ENCODE measurements around the gene ZDHHC24.

ZDHHC24 gene

DNA sequence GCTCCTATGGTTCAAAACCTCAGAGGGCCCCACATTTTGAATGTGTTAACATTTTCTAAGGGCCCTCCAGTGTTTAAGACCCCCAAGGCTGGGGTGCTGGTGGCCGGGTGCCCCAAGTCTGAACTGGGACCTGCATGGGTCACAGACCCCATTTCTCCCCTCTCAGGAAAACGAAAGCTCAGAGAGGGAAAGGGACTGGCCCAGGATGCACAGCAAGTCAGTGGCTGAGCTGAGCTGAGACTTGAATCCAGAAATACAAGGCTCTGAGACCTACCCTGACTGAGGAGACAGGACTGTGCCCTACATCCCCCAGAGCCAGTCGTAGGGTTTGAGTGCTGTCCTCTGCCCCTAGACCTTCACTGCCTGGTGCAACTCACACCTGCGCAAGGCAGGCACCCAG is 5.0 kb upstream of the ZDHHC24 start:
- TF ChIP-seq, protein P1, sequence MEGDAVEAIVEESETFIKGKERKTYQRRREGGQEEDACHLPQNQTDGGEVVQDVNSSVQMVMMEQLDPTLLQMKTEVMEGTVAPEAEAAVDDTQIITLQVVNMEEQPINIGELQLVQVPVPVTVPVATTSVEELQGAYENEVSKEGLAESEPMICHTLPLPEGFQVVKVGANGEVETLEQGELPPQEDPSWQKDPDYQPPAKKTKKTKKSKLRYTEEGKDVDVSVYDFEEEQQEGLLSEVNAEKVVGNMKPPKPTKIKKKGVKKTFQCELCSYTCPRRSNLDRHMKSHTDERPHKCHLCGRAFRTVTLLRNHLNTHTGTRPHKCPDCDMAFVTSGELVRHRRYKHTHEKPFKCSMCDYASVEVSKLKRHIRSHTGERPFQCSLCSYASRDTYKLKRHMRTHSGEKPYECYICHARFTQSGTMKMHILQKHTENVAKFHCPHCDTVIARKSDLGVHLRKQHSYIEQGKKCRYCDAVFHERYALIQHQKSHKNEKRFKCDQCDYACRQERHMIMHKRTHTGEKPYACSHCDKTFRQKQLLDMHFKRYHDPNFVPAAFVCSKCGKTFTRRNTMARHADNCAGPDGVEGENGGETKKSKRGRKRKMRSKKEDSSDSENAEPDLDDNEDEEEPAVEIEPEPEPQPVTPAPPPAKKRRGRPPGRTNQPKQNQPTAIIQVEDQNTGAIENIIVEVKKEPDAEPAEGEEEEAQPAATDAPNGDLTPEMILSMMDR (IDR thresholded peaks at IDR 0.05; ENCODE audit: borderline replicate concordance, insufficient read depth, low read depth, low read length): no peak
- H3K4me3 ChIP-seq (ENCODE audit: low read depth, low read length): no peak overlapping the region

DNA sequence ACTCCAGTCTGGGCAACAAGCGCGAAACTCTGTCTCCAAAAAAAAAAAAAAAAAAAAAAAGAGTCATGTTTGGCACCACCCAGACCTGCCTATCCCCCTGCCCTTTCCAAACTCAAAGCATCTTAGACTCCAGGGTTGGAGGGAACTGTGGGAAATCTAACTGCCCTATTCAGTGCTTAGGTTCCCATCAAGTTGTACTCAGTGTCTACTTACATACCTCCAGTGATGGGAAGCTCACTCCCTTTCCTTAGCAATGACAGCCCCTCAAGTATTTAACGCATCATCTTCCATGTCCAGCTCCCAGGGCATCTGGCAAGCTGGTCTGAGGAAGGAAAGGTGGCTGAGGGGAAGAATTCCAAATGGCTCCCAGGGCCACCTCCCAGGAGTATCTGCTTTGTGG is 3.8 kb upstream of the ZDHHC24 start:
- H3K4me3 ChIP-seq (ENCODE audit: low read depth, low read length): no peak overlapping the region
- TF ChIP-seq, protein P1 (IDR thresholded peaks at IDR 0.05; ENCODE audit: borderline replicate concordance, insufficient read depth, low read depth, low read length): no peak

DNA sequence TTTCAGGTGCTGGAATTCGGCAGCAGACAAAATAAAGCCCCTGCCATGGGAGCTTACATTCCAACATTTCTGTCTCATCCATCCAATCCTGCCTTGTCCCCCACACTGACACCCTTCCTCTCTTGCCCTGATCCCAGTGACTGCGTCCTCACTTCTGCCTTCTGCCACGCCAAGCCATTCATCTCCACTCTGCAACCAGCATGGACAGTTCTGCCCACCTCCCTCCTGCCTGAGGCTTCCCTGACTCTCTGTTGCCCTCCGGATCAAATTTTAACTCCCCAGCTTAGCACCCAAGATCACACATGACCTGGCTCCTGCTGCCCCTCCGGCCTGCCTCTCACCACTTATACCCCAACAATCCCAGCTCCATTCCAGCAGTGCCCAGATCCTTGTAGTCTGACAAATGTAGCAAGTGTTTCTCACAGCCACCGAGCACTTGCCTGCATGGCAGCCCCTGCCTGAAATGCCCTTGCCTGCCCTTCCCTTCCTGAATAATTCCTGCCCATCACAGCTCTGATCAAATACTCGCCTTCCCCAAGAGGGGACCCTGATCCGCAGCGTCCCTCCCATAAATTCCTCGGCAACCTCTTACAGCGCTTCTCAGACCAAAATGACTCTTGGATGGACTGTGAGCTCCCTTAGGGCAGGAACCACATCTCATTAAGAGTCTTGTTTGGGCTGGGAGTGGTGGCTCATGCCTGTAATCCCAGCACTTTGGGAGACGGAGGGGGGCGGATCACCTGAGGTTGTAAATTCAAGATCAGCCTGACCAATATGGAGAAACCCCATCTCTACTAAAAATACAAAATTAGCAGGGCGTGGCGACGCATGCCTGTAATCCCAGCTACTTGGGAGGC is 3.2 kb upstream of the ZDHHC24 start:
- TF ChIP-seq, protein P1 (IDR thresholded peaks at IDR 0.05; ENCODE audit: borderline replicate concordance, insufficient read depth, low read depth, low read length): no peak
- H3K4me3 ChIP-seq (ENCODE audit: low read depth, low read length): no peak overlapping the region

DNA sequence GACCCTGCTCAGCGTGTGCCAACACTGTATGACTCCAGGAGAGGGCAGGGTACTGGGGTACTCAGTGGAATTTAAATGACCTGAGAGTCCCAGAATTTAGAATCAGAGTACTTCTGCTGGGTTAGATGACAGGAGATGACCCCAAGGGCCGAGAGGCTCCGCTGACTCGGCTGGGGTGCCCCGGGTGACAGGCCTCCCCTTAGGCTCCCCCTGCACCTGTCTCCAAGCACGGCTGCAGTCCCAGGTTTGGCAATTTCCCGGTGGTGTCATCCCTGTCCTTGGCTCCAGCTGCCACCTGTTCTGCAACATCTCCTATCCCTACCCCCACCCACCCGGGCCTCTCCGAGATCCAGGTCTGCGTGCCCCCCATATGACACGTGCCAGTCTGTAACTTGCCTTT is 2.2 kb upstream of the ZDHHC24 start:
- no peak overlapping the region for H3K4me3 ChIP-seq (ENCODE audit: low read depth, low read length)
- TF ChIP-seq, protein P1 (IDR thresholded peaks at IDR 0.05; ENCODE audit: borderline replicate concordance, insufficient read depth, low read depth, low read length): no peak

DNA sequence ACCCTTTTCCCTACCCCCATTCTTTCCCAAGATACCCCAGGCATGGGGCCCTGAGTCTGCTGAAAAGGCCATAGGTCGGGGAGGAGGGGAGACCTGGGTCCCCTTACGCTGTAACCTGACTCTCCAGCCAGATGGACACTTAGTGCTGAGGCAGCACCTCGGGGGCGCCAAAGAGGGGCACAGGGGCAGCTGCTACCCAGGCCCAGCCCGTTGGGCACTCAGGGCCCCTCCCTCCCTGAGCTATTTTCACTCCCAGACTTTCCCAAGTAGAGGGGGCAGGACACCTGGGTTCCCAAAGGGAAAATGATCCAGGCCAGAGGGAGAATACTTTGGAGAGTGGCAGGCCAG is 1.8 kb upstream of the ZDHHC24 start:
- H3K4me3 ChIP-seq (ENCODE audit: low read depth, low read length): no peak overlapping the region
- TF ChIP-seq, protein P1 (IDR thresholded peaks at IDR 0.05; ENCODE audit: borderline replicate concordance, insufficient read depth, low read depth, low read length): no peak

DNA sequence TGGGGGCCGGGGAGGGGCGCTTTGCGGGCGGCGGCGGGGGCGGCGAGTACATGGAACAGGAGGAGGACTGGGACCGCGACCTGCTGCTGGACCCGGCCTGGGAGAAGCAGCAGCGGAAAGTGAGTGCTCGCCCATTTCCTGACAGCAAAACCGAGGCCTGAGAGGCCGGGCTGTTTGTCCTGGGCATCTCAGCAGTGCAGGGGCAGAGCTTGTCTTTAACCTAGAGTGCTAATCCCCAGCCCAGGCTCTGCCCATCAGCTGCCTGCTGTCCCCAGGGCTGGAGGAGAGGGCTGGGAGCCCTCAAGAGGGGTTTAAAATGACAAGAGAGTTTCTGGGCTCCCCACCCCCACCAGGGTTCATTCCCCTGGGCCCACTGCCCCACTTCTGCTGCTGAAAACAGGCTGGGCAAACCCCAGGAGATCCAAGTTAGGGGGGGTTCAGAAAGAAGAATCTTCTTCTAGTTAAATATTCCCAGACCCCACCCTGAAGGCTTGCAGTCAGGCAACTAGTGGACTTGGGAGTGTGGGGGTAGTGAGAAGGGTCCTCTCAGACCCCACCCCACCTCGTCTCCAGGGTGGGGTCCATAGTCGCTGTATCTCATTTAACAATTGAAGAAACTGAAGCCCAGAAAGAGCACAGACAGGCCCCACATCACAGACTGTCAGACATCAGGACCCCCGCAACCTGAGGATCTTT is 1.3 kb upstream of the ZDHHC24 start:
- TF ChIP-seq, protein P1 (IDR thresholded peaks at IDR 0.05; ENCODE audit: borderline replicate concordance, insufficient read depth, low read depth, low read length): no peak
- H3K4me3 ChIP-seq (ENCODE audit: low read depth, low read length): no peak overlapping the region

Data from GM12875 (cell line).